GM18498 (cell line): ENCODE measurements around the gene CLCA4.
A peak's percentile ranks its signal among the peaks of the same experiment; 100 is the strongest.

Experiments
- ATAC-seq: cut with Tn5 transposase; IDR thresholded peaks from one replicate; pipeline ENCODE4 v1.9.1; 2021; ENCODE audit warnings: mild to moderate bottlenecking, moderate library complexity; ENCODE audit not compliant: unreplicated experiment

The CLCA4 gene, protein sequence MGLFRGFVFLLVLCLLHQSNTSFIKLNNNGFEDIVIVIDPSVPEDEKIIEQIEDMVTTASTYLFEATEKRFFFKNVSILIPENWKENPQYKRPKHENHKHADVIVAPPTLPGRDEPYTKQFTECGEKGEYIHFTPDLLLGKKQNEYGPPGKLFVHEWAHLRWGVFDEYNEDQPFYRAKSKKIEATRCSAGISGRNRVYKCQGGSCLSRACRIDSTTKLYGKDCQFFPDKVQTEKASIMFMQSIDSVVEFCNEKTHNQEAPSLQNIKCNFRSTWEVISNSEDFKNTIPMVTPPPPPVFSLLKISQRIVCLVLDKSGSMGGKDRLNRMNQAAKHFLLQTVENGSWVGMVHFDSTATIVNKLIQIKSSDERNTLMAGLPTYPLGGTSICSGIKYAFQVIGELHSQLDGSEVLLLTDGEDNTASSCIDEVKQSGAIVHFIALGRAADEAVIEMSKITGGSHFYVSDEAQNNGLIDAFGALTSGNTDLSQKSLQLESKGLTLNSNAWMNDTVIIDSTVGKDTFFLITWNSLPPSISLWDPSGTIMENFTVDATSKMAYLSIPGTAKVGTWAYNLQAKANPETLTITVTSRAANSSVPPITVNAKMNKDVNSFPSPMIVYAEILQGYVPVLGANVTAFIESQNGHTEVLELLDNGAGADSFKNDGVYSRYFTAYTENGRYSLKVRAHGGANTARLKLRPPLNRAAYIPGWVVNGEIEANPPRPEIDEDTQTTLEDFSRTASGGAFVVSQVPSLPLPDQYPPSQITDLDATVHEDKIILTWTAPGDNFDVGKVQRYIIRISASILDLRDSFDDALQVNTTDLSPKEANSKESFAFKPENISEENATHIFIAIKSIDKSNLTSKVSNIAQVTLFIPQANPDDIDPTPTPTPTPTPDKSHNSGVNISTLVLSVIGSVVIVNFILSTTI

DNA sequence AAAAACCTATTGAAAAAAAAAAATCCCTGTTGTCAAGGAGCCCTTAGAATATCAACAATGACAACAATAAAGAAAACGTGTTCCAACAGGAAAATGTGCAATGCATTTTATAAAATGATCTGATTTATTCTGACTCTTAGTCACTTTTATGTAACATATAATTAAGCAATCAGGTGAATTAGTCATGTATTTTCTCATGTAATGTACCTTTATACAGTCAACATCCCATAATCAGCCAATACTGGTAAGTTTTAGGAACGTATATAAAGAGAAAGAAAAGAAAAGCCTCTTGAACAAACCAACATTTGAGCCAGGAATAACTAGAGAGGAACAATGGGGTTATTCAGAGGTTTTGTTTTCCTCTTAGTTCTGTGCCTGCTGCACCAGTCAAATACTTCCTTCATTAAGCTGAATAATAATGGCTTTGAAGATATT, at the start of gene CLCA4:
TSS of gene CLCA4 (plus strand) at position 292 of the 435 bp plus-strand sequence. CDS start at position 334, 42 bp downstream.
- ATAC-seq: no peak

- no peak for ATAC-seq
Observed at GRCh38 chr1:86498281-86498680, 48.6 kb upstream of the CLCA4 start.

DNA sequence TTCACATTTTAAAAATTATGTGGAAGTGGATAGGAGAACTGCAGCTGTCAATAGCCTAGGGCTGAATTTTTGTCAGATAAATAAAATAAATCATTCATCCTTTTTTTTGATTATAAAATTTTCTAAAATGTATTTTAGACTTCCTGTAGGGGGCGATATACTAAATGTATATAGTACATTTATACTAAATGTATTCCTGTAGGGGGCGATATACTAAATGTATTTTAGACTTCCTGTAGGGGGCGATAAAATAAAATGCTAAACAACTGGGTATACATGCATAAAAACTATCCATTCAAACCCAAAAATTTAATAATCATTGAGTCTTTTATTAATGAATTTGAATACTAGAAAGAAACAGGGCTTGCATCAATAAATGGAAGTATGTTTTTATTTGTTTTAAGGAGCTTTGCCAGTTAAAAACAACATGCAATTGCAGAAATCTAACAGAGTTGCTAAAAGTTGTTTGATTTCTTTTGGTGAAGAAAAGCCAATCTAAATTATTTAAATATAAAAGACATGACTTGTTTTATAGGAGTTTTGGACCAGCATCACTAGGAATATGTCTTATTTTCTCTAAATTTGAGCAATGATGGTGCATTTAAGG, 46.8 kb upstream of the CLCA4 start:
- no peak for ATAC-seq

GRCh38 chr1:86500714-86501113, 46.2 kb upstream of the CLCA4 start:
- ATAC-seq: no peak

DNA sequence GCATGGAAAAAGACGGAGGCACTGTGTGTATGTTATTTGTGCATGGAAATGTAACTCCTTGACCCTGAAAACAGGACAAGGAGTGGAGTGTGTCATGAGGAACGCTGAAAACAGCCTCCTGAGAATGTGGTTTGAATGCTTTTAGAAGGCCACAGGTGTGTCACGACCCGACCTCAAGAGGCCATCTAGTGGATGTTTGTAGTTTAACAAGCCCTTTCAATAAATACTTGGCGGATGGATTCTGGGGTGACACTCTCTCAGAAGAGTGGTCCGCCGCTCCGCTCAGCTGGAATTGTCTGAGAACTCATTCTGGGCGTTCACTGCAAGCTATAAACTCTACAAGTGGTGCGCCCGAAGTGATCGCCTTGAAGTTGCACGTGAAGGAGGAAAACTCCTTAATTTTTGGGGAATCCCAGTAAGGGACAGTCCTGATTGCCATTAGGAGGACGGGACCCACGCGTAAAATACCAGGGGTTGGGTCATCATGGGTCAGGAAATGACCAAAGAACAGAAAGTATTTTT, 44.7 kb upstream of the CLCA4 start:
- ATAC-seq: peak; percentile 69

GRCh38 chr1:86502721-86503405, 44.0 kb upstream of the CLCA4 start:
- ATAC-seq: peak; percentile 26

DNA sequence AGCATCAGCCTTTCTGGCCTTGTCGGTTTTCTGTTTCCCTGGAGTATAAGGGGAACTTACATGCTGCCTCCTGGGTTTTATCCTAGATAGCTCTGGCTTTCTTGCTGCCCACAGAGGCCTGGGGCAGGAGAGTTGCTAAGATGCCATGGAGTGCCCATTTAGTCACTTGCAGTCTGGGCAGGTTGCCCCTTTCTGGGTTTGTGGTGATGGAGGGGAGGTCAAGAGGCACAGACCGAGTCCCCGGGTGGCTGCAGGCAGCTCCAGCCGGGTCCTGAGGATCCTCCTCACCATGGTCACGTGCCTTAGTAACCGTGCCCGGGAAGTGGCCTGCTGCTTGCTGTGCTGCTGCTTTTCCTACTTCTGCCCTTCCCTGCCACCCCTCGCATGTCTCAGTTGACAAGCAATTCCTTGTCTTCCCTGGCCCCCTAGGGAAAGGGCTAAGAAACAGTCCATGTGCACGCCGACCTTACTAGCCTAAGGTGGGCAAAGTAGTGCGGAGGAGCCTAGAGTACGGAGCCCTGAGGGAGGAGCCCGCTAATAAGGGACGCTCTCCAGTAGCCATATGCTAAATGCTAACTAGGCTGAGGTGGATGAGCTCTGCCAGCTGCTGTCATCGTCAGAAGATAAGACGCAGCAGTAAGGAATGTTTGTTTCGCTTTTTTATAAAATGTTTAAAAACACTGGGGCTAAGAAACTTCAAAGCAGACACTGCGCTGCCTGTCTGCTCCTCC, 43.3 kb upstream of the CLCA4 start:
- ATAC-seq: no peak

DNA sequence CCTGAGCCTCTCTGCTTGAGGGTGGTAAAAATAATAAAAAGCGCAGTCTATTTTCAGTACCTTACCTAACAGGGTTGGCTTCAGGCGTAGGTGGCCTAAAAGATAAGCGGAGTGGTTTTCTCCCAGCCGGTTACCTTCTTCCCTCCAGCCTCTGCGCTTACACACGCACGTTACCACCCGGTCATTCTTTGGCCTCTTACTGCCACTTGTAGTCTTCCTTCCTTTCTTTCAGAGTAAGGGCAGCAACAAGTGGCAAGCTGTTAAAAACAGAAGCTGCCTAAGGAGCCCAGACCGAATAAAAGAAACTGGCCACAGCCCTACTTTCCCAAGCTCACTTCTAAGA, 42.8 kb upstream of the CLCA4 start:
- ATAC-seq: no peak

GRCh38 chr1:86504895-86505563, 41.8 kb upstream of the CLCA4 start:
- ATAC-seq: no peak

- ATAC-seq: no peak
Observed at GRCh38 chr1:86505564-86505902, 41.3 kb upstream of the CLCA4 start.

DNA sequence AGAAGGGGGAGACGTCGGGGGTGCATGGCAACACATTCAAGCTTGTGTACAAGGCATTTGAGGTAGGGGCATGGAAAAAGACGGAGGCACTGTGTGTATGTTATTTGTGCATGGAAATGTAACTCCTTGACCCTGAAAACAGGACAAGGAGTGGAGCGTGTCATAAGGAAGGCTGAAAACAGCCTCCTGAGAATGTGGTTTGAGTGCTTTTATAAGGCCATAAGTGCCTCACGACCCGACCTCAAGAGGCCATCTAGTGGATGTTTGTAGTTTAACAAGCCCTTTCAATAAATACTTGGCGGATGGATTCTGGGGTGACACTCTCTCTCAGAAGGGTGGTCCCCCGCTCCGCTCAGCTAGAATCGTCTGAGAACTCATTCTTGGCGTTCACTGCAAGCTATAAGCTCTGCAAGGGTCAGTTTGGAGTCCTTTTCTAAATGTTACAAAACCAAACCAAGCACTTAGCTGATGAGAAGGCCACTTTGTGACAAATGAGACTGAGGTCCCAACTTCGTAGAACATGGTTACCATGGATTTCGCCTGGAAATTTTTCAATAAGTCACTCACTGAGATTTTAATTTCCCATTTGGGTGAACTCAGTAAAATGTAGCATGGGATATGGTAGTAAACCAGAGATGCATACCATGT, 38.8 kb upstream of the CLCA4 start:
- ATAC-seq: peak; percentile 44

DNA sequence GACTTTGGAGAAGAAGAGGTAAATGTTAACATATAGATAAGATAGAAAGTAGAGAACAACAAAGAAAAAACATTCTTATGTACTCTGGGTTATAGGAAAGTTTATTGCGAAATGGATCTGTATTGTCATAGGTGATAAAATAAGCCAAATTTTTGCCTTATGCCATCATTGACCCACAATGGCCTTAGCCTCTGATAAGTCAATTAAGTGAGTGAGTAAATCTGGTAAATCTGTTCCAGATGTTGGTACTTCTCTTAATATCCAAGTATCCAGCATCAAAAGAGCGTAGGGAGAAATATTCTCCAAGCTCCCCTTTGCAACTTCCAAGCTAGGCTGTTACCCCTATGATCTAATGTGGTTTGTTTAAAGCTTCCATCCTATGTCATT, 38.3 kb upstream of the CLCA4 start:
- no peak for ATAC-seq

- no peak for ATAC-seq
Observed at GRCh38 chr1:86515597-86515996, 31.3 kb upstream of the CLCA4 start.

- no peak for ATAC-seq
Observed at GRCh38 chr1:86516335-86516734, 30.5 kb upstream of the CLCA4 start.

- ATAC-seq: no peak
Observed at GRCh38 chr1:86517336-86517735, 29.5 kb upstream of the CLCA4 start.

DNA sequence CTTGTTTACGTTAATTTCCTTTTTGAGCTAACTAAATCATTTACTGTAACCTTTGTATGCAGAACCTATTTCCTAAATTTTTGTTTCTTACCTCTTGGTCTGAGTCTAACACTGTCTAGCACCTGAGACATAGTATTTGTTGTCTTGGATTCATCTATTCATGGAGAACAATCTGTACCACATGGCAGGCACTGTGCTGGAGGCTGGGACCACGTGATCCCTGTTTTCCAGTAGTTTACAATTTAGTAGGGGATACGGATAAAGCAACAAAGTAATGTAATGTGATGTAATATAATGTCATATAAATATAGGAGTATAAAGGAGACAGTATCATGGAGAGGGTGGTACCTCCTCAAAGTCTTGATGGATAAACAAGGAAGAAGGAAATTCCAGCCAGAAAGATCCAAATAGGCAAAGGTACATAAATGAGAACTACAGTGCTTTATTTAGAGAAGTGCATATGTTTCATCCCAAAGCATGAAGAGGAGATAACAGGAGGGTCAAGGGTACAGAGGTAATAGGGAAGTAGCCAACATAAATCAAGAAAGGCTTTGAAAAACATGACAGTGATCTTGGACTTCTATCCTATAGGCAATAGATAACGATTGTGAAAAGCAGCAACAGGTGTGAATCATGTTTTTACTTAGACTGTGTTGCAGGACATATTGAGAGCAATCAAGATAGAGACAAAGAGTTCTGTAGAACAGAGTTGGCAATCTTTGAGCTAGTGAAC, 25.9 kb upstream of the CLCA4 start:
- ATAC-seq: no peak

- no peak for ATAC-seq
Observed at GRCh38 chr1:86521522-86521891, 25.4 kb upstream of the CLCA4 start.

DNA sequence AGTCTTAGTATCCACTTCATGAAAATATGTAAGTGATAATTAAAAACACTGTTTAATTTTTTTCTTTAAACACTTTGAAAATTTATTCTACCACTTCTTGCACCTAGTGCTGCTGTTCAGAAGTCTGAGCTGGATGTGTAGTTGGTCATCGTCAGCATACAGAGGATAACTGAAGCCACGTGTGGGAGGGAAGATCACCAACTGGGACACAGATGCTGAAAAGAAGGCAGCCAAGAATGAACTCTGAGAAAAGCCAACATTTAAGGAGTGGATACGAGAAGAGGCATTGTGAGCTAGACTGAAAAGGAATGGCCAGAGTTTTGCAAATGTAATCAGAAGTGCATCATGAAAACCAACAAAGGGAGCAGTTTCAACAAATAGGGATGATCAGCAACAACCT, 24.6 kb upstream of the CLCA4 start:
- no peak for ATAC-seq
